ENCODE measurements around the gene PRKAG1. TPM values are rescaled to one million over a fixed set of nuclear protein-coding genes. Genes with fewer than 3 reads are reported as not detected.

PRKAG1 gene
- total RNA-seq, 1 experiment from 2014 or later, result 51.1 TPM

- Histone ChIP-seq H3K27me3 (ENCODE audit: control insufficient read depth, insufficient read depth, low read length) (peaks cover 64% of the 10 kb centered on the region), H3K36me3 (replicated peaks; ENCODE audit: control insufficient read depth, insufficient read depth, low read length) (no peaks in the 10 kb centered on the region), H3K4me3 (ENCODE audit: insufficient read depth, low read depth, low read length) (no peak overlapping the region; the same call in 1 of the 2 replicates)
- DNase-seq, result no peak
Observed at GRCh38 chr12:48994224-48995085, 24.1 kb downstream of the PRKAG1 start.

GRCh38 chr12:48993787-48994186 is 24.8 kb downstream of the PRKAG1 start:
- DNase-seq, result peak; percentile 24
- Histone ChIP-seq H3K4me3 (ENCODE audit: insufficient read depth, low read depth, low read length) (no peak overlapping the region), H3K27me3 (ENCODE audit: control insufficient read depth, insufficient read depth, low read length) (peaks cover 60% of the 10 kb centered on the region), H3K36me3 (replicated peaks; ENCODE audit: control insufficient read depth, insufficient read depth, low read length) (no peaks in the 10 kb centered on the region)

GRCh38 chr12:48991247-48992050 is 27.1 kb downstream of the PRKAG1 start:
- H3K27me3 ChIP-seq (ENCODE audit: control insufficient read depth, insufficient read depth, low read length), result peaks cover 52% of the 10 kb centered on the region
- DNase-seq, result peak; percentile 28
- H3K36me3 ChIP-seq (replicated peaks; ENCODE audit: control insufficient read depth, insufficient read depth, low read length), result no peaks in the 10 kb centered on the region
- H3K4me3 ChIP-seq (ENCODE audit: insufficient read depth, low read depth, low read length), result no peak overlapping the region

- H3K36me3 ChIP-seq (replicated peaks; ENCODE audit: control insufficient read depth, insufficient read depth, low read length), result no peaks in the 10 kb centered on the region
- peak; percentile 35 for DNase-seq
- peaks cover 49% of the 10 kb centered on the region for H3K27me3 ChIP-seq (ENCODE audit: control insufficient read depth, insufficient read depth, low read length)
- H3K4me3 ChIP-seq (ENCODE audit: insufficient read depth, low read depth, low read length), result no peak overlapping the region
Observed at GRCh38 chr12:48990552-48990951, 28.0 kb downstream of the PRKAG1 start.

GRCh38 chr12:48988030-48988649 is 30.4 kb downstream of the PRKAG1 start:
- H3K27me3 ChIP-seq (ENCODE audit: control insufficient read depth, insufficient read depth, low read length), result peaks cover 51% of the 10 kb centered on the region
- no peaks in the 10 kb centered on the region for H3K36me3 ChIP-seq (replicated peaks; ENCODE audit: control insufficient read depth, insufficient read depth, low read length)
- H3K4me3 ChIP-seq (ENCODE audit: insufficient read depth, low read depth, low read length), result no peak overlapping the region
- DNase-seq, result peak; percentile 92

- H3K4me3 ChIP-seq (ENCODE audit: insufficient read depth, low read depth, low read length), result no peak overlapping the region
- H3K27me3 ChIP-seq (ENCODE audit: control insufficient read depth, insufficient read depth, low read length), result peaks cover 60% of the 10 kb centered on the region
- peak; percentile 57 for DNase-seq
- H3K36me3 ChIP-seq (replicated peaks; ENCODE audit: control insufficient read depth, insufficient read depth, low read length), result no peaks in the 10 kb centered on the region
Observed at GRCh38 chr12:48986720-48987291, 31.8 kb downstream of the PRKAG1 start.

- no peak overlapping the region for H3K4me3 ChIP-seq (ENCODE audit: insufficient read depth, low read depth, low read length)
- peaks cover 69% of the 10 kb centered on the region for H3K27me3 ChIP-seq (ENCODE audit: control insufficient read depth, insufficient read depth, low read length)
- no peaks in the 10 kb centered on the region for H3K36me3 ChIP-seq (replicated peaks; ENCODE audit: control insufficient read depth, insufficient read depth, low read length)
- DNase-seq, result peak; percentile 23
Observed at GRCh38 chr12:48985901-48986300, 32.7 kb downstream of the PRKAG1 start.

- peak; percentile 61 for DNase-seq
- no peak overlapping the region for H3K4me3 ChIP-seq (ENCODE audit: insufficient read depth, low read depth, low read length)
- H3K36me3 ChIP-seq (replicated peaks; ENCODE audit: control insufficient read depth, insufficient read depth, low read length), result no peaks in the 10 kb centered on the region
- H3K27me3 ChIP-seq (ENCODE audit: control insufficient read depth, insufficient read depth, low read length), result peaks cover 73% of the 10 kb centered on the region
Observed at GRCh38 chr12:48985475-48985897, 33.1 kb downstream of the PRKAG1 start.

- Histone ChIP-seq H3K4me3 (ENCODE audit: insufficient read depth, low read depth, low read length) (no peak overlapping the region), H3K36me3 (replicated peaks; ENCODE audit: control insufficient read depth, insufficient read depth, low read length) (no peaks in the 10 kb centered on the region), H3K27me3 (ENCODE audit: control insufficient read depth, insufficient read depth, low read length) (peaks cover 92% of the 10 kb centered on the region)
- DNase-seq, result peak; percentile 15
Observed at GRCh38 chr12:48982397-48983080, 36.0 kb downstream of the PRKAG1 start.

- Histone ChIP-seq H3K4me3 (ENCODE audit: insufficient read depth, low read depth, low read length) (peak overlapping the region; percentile 40; the same call in 1 of the 2 replicates), H3K27me3 (ENCODE audit: control insufficient read depth, insufficient read depth, low read length) (peaks cover 93% of the 10 kb centered on the region), H3K36me3 (replicated peaks; ENCODE audit: control insufficient read depth, insufficient read depth, low read length) (no peaks in the 10 kb centered on the region)
- peak; percentile 66 for DNase-seq
Observed at GRCh38 chr12:48981757-48982157, 36.8 kb downstream of the PRKAG1 start.

- Histone ChIP-seq H3K36me3 (replicated peaks; ENCODE audit: control insufficient read depth, insufficient read depth, low read length) (no peaks in the 10 kb centered on the region), H3K4me3 (ENCODE audit: insufficient read depth, low read depth, low read length) (peak overlapping the region; percentile 40), H3K27me3 (ENCODE audit: control insufficient read depth, insufficient read depth, low read length) (peaks cover 97% of the 10 kb centered on the region)
- DNase-seq, result peak; percentile 93
Observed at GRCh38 chr12:48980953-48981756, 37.4 kb downstream of the PRKAG1 start.

GRCh38 chr12:48980389-48980952 is 38.1 kb downstream of the PRKAG1 start:
- Histone ChIP-seq H3K36me3 (replicated peaks; ENCODE audit: control insufficient read depth, insufficient read depth, low read length) (no peaks in the 10 kb centered on the region), H3K27me3 (ENCODE audit: control insufficient read depth, insufficient read depth, low read length) (peaks cover 97% of the 10 kb centered on the region), H3K4me3 (ENCODE audit: insufficient read depth, low read depth, low read length) (peak overlapping the region; percentile 40)
- peak; percentile 94 for DNase-seq
